Cardiac muscle cell (in vitro differentiated cells and primary cell): ENCODE results near the gene PIK3C3. TPM values are rescaled to one million over a fixed set of nuclear protein-coding genes. Genes with fewer than 3 reads are reported as not detected.
A peak's percentile ranks its signal among the peaks of the same experiment; 100 is the strongest.

Experiments
- DNase-seq, 2 donors: peaks; one replicate each; pipeline versions ENCODE4 v3.0.0 to v3.0.0-alpha.2; 2010 to 2017; ENCODE audit warnings: low read depth in 1 of 2, low spot score in 1 of 2
- H3K27ac ChIP-seq: fragments of 200-600 bp; sonication (generic); 2 replicates; pipeline ENCODE4 v1.5.1; 2016
- H3K27me3 ChIP-seq: fragments of 200-600 bp; sonication (generic); 2 replicates; pipeline ENCODE4 v1.6.0; 2016; ENCODE audit warnings: control low read depth
- H3K36me3 ChIP-seq: fragments of 200-600 bp; sonication (generic); 2 replicates; pipeline ENCODE4 v1.5.1; 2016; ENCODE audit warnings: control low read depth
- H3K4me1 ChIP-seq: fragments of 200-600 bp; sonication (generic); 2 replicates; pipeline ENCODE4 v1.8.1; 2017; ENCODE audit warnings: low read depth, mild to moderate bottlenecking, mixed run types
- H3K4me3 ChIP-seq: fragments of 200-600 bp; sonication (generic); 2 replicates; pipeline ENCODE4 v1.5.1; 2016; ENCODE audit warnings: mild to moderate bottlenecking
- H3K9me3 ChIP-seq: fragments of 200-600 bp; sonication (generic); 2 replicates; pipeline ENCODE4 v1.5.1; 2017; ENCODE audit warnings: low read depth, mild to moderate bottlenecking, control low read depth
- CTCF ChIP-seq: IDR thresholded peaks from 2 replicates; pipeline ENCODE4 v1.5.1; 2012; ENCODE audit warnings: low read depth, mild to moderate bottlenecking, low read length
- polyA plus RNA-seq: library from polyadenylated mRNA; unstranded; fragments of >200 nt; fragmentation: Nextera tagmentation; extraction: Ambion mirVana; gene quantifications from 2 replicates; pipeline ENCODE4 v1.2.1, GENCODE V29; 2016
- total RNA-seq: library from RNA; depleted of rRNA; stranded (reverse); fragments of >200 nt; gene quantifications from 2 replicates; pipeline ENCODE4 v1.2.3, GENCODE V29; 2016

Gene PIK3C3
- total and polyA plus RNA-seq, 2 experiments from 2014 or later: 29.6 to 36.8 TPM

GRCh38 chr18:41948544-41949110 is 6.4 kb upstream of the PIK3C3 start:
- no peak for DNase-seq
- no peaks in the 10 kb centered on the region for H3K36me3 ChIP-seq
- no peaks in the 10 kb centered on the region for H3K9me3 ChIP-seq
- no peaks in the 10 kb centered on the region for H3K4me1 ChIP-seq
- no peaks in the 10 kb centered on the region for H3K27me3 ChIP-seq
- no peak for TF ChIP-seq CTCF
- no peak overlapping the region for H3K4me3 ChIP-seq
- no peak overlapping the region for H3K27ac ChIP-seq

- H3K27me3 ChIP-seq: no peaks in the 10 kb centered on the region
- peaks cover 1% of the 10 kb centered on the region for H3K4me1 ChIP-seq
- no peaks in the 10 kb centered on the region for H3K9me3 ChIP-seq
- no peak overlapping the region for H3K27ac ChIP-seq
- TF ChIP-seq CTCF: no peak
- H3K4me3 ChIP-seq: no peak overlapping the region
- H3K36me3 ChIP-seq: no peaks in the 10 kb centered on the region
- no peak for DNase-seq
Observed at GRCh38 chr18:41949206-41949920, 5.7 kb upstream of the PIK3C3 start.

- DNase-seq: no peak
- no peak for TF ChIP-seq CTCF
- H3K4me1 ChIP-seq: peaks cover 18% of the 10 kb centered on the region
- H3K27ac ChIP-seq: peak overlapping the region; percentile 85
- peaks cover 15% of the 10 kb centered on the region for H3K36me3 ChIP-seq
- no peaks in the 10 kb centered on the region for H3K27me3 ChIP-seq
- H3K9me3 ChIP-seq: no peaks in the 10 kb centered on the region
- peak overlapping the region; percentile 87 for H3K4me3 ChIP-seq
Observed at GRCh38 chr18:41955688-41956087, 654 bp downstream of the PIK3C3 start.

GRCh38 chr18:41959045-41959444 is 4.0 kb downstream of the PIK3C3 start:
- no peaks in the 10 kb centered on the region for H3K9me3 ChIP-seq
- no peak overlapping the region for H3K27ac ChIP-seq
- DNase-seq: no peak
- H3K36me3 ChIP-seq: peaks cover 16% of the 10 kb centered on the region
- H3K4me3 ChIP-seq: no peak overlapping the region
- H3K4me1 ChIP-seq: peaks cover 18% of the 10 kb centered on the region
- TF ChIP-seq CTCF: no peak
- no peaks in the 10 kb centered on the region for H3K27me3 ChIP-seq

GRCh38 chr18:41965634-41966255 is 10.7 kb downstream of the PIK3C3 start:
- H3K4me1 ChIP-seq: peaks cover 6% of the 10 kb centered on the region
- peak in 1 of 2 donors; percentile 32 for DNase-seq

More at GRCh38 chr18:41965634-41966255, 10.7 kb downstream of the PIK3C3 start:
- no peak for TF ChIP-seq CTCF
- Histone ChIP-seq H3K27me3 (no peaks in the 10 kb centered on the region), H3K27ac (no peak overlapping the region), H3K4me3 (no peak overlapping the region), H3K9me3 (no peaks in the 10 kb centered on the region), H3K36me3 (peaks cover 15% of the 10 kb centered on the region)
